ENCODE results near the gene ZNF710.

ZNF710 gene

GRCh38 chr15:89993349-89993748, 7.8 kb upstream of the ZNF710 start:
- no peak for DNase-seq

GRCh38 chr15:89997079-89997478, 4.0 kb upstream of the ZNF710 start:
- no peak for DNase-seq

GRCh38 chr15:89998141-89998661, 2.9 kb upstream of the ZNF710 start:
- no peak for DNase-seq

DNA sequence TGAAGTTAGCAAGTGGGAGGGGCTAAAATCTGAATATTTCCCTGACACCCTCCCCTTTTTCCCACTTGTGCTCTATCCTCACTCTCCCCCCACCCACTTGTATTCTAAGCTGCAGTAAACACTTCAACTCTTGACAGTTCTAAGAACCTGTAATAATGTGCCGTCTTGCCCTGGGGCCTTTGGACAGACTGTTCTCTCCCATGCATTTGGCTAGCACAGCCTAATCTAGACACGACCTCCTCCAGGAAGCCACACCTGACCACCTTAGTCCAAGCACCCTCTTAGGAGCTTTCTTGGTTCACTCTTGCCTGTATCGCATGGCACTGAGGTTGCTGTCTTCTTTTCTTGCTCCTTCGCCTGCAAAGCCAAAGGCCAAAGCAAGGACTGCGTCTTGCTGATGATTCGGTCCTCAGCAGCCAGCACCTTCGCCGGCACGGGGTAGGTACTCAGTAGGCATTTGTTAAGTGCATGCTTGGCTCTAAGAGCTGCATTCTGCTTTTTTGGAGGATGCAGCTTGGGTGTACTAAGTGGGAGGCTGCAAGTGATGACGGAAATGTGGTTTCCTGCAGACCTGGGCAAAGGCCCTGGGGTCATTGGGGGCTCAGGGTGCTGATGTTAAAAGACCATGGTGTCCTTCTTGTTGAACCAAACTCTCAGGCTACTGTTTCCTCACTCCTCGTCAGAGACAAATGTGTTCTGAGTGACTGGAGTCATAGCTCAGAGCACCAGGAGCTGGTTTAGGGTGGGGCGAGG, 2.0 kb upstream of the ZNF710 start:
- no peak for DNase-seq

- DNase-seq, result no peak
These were observed 1.4 kb upstream of the ZNF710 start for GRCh38 chr15:89999676-90000185.

DNA sequence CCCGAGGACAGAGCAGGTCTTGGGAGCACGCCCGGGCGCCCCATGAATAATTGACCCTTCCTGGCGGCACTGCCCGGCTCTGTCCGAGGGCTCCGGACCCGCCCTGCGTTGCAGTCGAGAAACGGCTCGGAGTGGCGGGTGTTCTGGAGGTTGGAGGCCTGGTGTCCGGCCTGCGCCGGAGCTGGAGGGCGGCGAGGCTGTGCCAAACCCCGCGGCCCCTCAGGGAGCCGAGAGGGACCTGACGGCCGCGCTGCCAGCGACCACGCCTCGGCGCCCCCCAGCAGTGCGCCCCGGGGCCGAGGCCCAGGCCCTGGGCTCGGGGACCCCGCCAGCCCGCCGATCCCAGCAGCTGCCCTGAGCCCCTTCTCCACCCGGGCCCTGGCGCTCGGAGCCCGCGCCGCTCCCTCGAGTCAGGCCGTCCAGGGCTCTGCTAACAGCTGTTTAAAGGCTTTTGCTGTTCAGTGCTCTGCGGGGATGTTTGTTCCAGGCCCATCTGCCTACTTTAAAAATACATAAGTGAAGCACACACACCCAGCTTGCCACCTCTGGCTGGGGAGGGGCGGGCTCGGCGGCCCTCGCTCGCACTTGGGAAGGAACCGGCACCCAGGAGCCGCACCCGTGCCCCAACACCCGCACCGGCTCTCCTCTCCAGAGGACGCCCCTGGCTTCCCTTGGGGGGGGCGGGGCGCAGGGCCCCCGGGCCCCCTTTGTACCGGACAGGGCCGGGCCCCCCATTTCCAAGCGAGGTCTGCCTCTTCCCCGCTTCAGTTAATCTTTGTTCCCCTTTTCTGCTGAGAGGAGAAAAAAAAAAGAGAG, 730 bp upstream of the ZNF710 start:
- no peak for DNase-seq

- DNase-seq, result no peak
These were observed 731 bp downstream of the ZNF710 start for GRCh38 chr15:90001683-90002427.

GRCh38 chr15:90002428-90002844, 1.3 kb downstream of the ZNF710 start:
- no peak for DNase-seq

DNA sequence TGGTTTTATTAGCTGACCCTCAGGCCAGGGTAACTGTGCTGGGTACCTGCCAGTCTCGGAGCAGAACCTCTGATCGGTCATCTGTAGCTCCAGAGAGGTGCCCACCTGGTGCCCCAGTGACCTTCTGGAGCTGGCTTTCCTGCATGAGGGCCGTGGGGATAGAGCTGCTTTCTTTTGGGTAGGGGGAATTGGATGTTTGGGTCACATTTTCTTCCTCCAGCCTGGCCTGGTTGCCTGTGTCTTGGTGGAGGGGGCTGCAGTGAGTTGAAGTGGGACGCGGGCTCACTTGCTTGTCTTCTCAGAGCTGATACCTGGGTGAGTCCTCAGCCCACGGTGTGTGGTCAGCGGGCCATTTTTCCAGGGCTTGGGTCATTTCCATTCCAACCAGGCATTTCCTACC, 2.6 kb downstream of the ZNF710 start:
- DNase-seq, result no peak

GRCh38 chr15:90004252-90004651, 3.1 kb downstream of the ZNF710 start:
- DNase-seq, result no peak

- no peak for DNase-seq
These were observed 3.5 kb downstream of the ZNF710 start for GRCh38 chr15:90004671-90005070.

GRCh38 chr15:90006217-90007075, 5.3 kb downstream of the ZNF710 start:
- no peak for DNase-seq

DNA sequence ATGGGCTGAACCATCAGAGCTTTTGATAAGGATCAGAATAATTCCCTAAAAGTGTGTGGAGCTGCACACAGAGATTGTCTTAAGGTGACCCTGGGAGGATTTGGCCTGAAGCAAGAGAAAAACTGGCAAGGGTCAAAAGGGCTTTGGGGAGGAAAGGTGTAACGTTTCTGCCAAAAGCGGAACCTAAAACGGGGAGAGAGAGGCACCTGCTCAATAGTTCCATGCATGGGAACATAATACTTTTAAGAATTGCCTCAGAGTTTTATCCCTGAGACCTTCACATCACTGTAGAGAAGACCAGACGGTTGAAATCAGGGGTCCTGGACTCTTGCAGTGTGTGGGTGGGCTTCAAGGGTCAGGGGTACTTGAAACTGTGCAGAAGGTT, 5.9 kb downstream of the ZNF710 start:
- no peak for DNase-seq

- no peak for DNase-seq
These were observed 7.5 kb downstream of the ZNF710 start for GRCh38 chr15:90008607-90009006.

- no peak for DNase-seq
These were observed 8.3 kb downstream of the ZNF710 start for GRCh38 chr15:90009301-90010022.

DNA sequence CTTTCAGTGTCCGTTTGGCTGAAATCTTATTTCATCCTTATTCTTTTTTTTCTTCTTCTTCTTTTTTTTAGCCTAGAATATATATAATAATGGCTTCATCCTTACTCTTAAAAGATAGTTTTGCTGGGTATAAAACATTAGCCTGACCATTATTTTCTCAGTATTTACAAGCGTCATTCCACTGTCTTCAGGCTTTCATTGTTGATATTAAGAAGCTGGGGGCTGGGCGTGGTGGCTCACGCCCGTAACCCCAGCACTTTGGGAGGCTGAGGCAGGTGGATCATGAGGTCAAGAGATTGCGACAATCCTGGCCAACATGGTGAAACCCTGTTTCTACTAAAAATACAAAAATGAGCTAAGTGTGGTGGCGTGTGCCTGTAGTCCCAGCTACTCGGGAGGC, 10.6 kb downstream of the ZNF710 start:
- DNase-seq, result no peak

DNA sequence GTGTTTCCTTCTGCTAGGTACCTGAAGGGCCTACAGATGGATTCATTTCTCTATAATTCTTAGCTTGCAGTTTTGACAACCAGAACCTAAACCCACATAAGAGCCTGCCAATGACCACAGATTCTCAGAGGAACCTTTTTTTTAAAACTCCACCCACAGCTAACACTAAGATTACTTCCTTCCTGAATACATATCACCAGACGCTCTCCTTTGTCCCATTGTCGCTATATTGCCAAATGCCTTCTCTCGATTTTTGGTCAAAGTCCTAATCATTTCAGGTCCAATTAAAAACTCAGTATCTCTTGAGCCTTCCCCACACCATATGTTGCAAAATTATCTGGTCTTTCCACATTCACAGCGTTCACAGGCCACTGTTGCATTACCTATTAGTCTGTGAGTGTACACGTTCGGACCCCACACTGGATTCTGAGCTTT, 12.4 kb downstream of the ZNF710 start:
- no peak for DNase-seq

GRCh38 chr15:90015294-90015693, 14.2 kb downstream of the ZNF710 start:
- no peak for DNase-seq

DNA sequence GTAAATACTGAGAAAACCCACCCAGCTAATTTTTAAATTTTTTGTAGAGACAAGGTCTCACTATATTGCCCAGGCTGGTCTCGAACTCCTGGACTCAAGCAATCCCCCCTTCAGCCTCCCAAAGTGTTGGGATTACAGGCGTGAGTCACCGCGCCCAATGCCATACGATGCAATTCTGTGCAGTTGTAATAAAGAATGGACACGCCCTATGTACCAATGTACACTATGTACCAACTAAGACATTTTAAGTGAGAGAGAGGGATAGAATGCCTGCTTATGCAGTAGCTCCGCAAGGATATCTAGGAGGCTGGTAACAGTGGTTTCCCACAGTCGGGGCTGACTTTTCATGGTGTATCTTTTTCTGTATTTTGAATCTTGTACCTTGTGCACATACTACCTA, 14.6 kb downstream of the ZNF710 start:
- no peak for DNase-seq

- DNase-seq, result no peak
These were observed 15.6 kb downstream of the ZNF710 start for GRCh38 chr15:90016721-90017120.

GRCh38 chr15:90018216-90018831, 17.2 kb downstream of the ZNF710 start:
- no peak for DNase-seq
